NT2/D1 (cell line): ENCODE data around the gene PAQR9.

ENCODE experiments used
- DNase-seq: peaks from one replicate; pipeline ENCODE4 v3.0.0-alpha.2; 2011; ENCODE audit warnings: low read depth, low spot score
- H3K27me3 ChIP-seq: 2 replicates; pipeline ENCODE4 v1.6.0; 2011; ENCODE audit warnings: mild to moderate bottlenecking; ENCODE audit not compliant: insufficient read length, insufficient read depth
- H3K36me3 ChIP-seq: 2 replicates; pipeline ENCODE4 v1.6.1; 2011; ENCODE audit warnings: mild to moderate bottlenecking, low read length, mixed read lengths; ENCODE audit not compliant: insufficient read depth, insufficient read length
- H3K4me1 ChIP-seq: 2 replicates; pipeline ENCODE4 v1.5.1; 2011; ENCODE audit not compliant: insufficient read depth, insufficient read length
- H3K4me3 ChIP-seq: 2 replicates; pipeline ENCODE4 v1.5.1; 2011; ENCODE audit warnings: low read depth; ENCODE audit not compliant: insufficient read length
- H3K9ac ChIP-seq: 2 replicates; pipeline ENCODE4 v1.6.0; 2011; ENCODE audit warnings: low read depth; ENCODE audit not compliant: insufficient read length
- H3K9me3 ChIP-seq: 2 replicates; pipeline ENCODE4 v1.5.1; 2011; ENCODE audit warnings: mild to moderate bottlenecking, low read length; ENCODE audit not compliant: insufficient read depth
- SUZ12 ChIP-seq: IDR thresholded peaks from 2 replicates; pipeline ENCODE4 v1.6.1; 2011; ENCODE audit not compliant: insufficient read length, insufficient read depth; ENCODE audit errors: extremely low read depth
- YY1 ChIP-seq: IDR thresholded peaks from 2 replicates; pipeline ENCODE4 v1.6.1; 2011; ENCODE audit not compliant: insufficient read length, insufficient read depth
- ZNF274 ChIP-seq: IDR thresholded peaks from 2 replicates; pipeline ENCODE4 v1.6.1; 2011; ENCODE audit warnings: mild to moderate bottlenecking, low read depth, low read length

Gene PAQR9

DNA sequence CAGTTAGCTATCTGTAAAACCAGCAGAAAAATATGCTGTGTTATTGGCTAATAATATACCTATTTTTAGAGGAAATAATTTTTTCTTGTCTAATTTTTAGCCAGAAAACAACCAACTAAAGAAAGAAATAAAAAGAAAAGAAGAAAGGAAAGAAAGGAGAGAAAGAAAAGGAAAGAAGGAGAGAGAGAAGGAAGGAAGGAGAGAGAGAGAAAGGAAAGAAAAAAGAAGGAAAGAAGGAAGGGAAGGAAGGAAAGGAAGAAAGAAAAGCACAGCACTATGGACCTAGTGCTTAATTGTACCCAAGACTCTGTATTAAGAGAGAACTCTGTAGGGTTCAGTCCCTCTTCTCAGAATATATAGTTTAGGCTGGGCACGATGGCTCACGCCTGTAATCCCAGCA lies 3.3 kb upstream of the PAQR9 start:
- no peak overlapping the region for H3K9ac ChIP-seq
- peaks cover 7% of the 10 kb centered on the region for H3K4me1 ChIP-seq
- H3K4me3 ChIP-seq, result no peak overlapping the region
- DNase-seq, result no peak
- no peaks in the 10 kb centered on the region; the same call in 1 of the 2 replicates for H3K9me3 ChIP-seq
- TF ChIP-seq YY1, result no peak
- TF ChIP-seq ZNF274, result no peak
- TF ChIP-seq SUZ12, result no peak
- no peaks in the 10 kb centered on the region for H3K36me3 ChIP-seq
- H3K27me3 ChIP-seq, result peaks cover 27% of the 10 kb centered on the region

DNA sequence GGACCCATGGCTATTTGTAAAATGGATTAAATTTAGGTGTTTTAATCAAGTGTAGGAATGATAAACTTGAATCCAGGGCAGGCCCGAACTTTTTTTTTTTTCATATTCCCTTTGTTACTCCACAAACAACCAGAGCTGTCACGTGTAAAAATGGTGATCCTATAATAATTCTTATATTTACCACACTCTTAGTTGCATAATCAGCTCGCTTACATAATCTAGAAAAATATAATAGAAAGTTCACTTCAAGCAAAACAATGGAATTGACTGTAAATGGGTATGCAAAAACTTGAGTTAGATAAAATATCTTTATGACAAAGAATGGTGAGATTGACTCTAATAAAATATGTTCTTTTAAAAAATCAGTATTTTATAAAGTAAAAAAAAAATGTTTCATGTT lies 2.1 kb upstream of the PAQR9 start:
- no peak for DNase-seq
- H3K36me3 ChIP-seq, result no peaks in the 10 kb centered on the region
- peaks cover 7% of the 10 kb centered on the region for H3K4me1 ChIP-seq
- H3K27me3 ChIP-seq, result peaks cover 27% of the 10 kb centered on the region
- TF ChIP-seq YY1 (no peak), SUZ12 (no peak), ZNF274 (no peak)
- no peaks in the 10 kb centered on the region; the same call in 1 of the 2 replicates for H3K9me3 ChIP-seq
- H3K9ac ChIP-seq, result no peak overlapping the region
- H3K4me3 ChIP-seq, result no peak overlapping the region

DNA sequence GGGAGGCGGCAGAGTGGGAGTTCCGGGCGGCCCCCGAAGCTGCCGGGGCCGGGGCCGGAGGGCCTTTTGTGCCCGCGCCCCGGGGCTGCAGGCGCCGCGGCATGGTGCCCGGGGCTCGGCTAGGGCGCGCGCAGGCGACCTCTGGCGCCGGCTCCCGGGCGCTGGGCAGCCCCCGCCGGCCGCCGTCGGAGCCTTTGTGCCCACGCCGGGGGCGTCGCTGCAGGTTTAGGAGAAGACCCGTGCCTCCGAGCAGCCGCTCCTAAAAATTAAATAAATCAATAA lies 299 bp downstream of the PAQR9 start:
- Histone ChIP-seq H3K4me1 (peaks cover 7% of the 10 kb centered on the region), H3K9ac (peak overlapping the region; percentile 77)

DNA sequence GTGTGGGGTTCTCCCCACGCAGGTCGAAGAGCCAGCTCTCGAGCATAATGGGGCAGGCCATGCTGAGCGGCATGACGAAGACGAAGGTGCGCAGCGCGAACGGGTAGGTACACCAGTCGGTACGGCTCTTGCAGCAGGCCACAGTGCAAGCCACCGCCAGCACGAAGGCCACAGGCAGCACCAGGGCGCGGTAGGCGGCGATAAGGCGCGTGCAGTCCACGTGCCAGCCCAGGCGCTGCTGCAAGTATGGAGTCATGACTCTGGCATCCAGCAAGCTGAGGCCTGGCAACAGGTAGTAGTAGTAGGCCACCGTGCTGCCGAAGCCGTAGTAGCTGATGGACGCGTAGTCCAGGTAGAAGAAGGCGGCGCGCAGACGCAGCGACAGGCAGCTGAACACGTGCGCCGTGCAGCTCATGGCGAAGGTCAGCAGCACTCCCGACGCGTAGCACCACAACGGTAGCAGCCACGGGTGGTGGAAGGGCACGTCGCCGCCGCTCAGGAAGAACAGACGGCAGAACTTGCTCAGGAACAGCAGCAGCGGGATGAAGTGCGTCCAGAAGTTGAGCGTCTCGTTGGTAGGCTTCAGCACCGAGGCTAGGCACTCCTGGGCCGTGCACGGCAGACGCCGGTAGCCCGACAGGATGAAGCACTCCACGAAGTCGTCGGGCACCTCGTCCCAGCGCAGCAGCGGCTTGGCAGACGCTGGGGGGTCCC lies 797 bp downstream of the PAQR9 start:
- Histone ChIP-seq H3K4me3 (peak overlapping the region; percentile 68), H3K27me3 (peaks cover 27% of the 10 kb centered on the region)

More for the DNA sequence above, 299 bp downstream of the PAQR9 start:
- H3K36me3 ChIP-seq, result no peaks in the 10 kb centered on the region
- peak overlapping the region; percentile 68 for H3K4me3 ChIP-seq
- no peak for DNase-seq
- H3K27me3 ChIP-seq, result peaks cover 27% of the 10 kb centered on the region
- TF ChIP-seq ZNF274 (no peak), YY1 (no peak), SUZ12 (no peak)
- H3K9me3 ChIP-seq, result no peaks in the 10 kb centered on the region; the same call in 1 of the 2 replicates

DNA sequence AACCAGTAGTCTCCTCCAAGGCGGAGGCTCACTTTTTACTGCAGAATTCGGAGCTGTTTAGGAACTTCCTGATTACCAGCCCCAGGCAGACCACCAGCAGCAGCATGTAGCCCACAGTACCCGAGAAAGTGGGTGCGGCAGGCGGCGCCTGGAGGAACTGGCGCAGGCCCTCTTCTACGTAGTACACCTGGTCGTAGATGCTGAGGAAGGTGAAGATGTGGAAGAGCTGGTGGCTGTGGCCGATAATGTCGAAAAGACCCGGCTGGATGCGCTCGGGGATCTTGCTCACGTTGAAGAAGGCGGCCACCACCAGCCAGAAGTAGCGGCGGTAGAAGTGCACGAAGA lies 1.3 kb downstream of the PAQR9 start:
- peaks cover 7% of the 10 kb centered on the region for H3K4me1 ChIP-seq
- DNase-seq, result no peak
- H3K36me3 ChIP-seq, result no peaks in the 10 kb centered on the region
- H3K9me3 ChIP-seq, result no peaks in the 10 kb centered on the region; the same call in 1 of the 2 replicates
- H3K27me3 ChIP-seq, result peaks cover 27% of the 10 kb centered on the region
- TF ChIP-seq YY1 (no peak), ZNF274 (no peak), SUZ12 (no peak)
- no peak overlapping the region for H3K9ac ChIP-seq
- no peak overlapping the region for H3K4me3 ChIP-seq

More for the DNA sequence above, 797 bp downstream of the PAQR9 start:
- no peaks in the 10 kb centered on the region for H3K36me3 ChIP-seq
- H3K9me3 ChIP-seq, result no peaks in the 10 kb centered on the region; the same call in 1 of the 2 replicates
- DNase-seq, result no peak
- peak overlapping the region; percentile 71 for H3K9ac ChIP-seq
- peaks cover 7% of the 10 kb centered on the region for H3K4me1 ChIP-seq
- TF ChIP-seq SUZ12, result no peak
- TF ChIP-seq ZNF274, result no peak
- TF ChIP-seq YY1, result no peak

DNA sequence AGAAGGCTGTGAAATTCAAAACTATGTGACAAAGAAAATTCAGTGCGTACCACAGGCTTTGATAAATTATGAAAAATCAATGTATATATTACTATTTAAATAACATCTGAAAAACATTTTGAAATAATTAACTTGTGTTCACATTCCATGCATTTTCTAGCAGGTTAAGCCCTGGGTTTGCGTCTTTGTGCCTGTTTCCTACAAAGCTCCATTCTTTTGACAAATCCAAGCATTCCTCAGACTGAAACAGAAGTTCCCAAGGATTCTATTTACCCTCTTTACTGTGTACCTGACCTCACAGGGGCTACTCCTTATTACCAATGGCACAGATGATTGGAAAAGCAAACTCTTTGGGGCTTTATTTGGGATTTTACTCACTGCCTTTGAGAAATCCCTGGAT lies 1.9 kb downstream of the PAQR9 start:
- H3K9me3 ChIP-seq, result no peaks in the 10 kb centered on the region; the same call in 1 of the 2 replicates
- H3K4me3 ChIP-seq, result no peak overlapping the region
- TF ChIP-seq ZNF274, result no peak
- TF ChIP-seq SUZ12, result no peak
- TF ChIP-seq YY1, result no peak
- peaks cover 7% of the 10 kb centered on the region for H3K4me1 ChIP-seq
- peaks cover 27% of the 10 kb centered on the region for H3K27me3 ChIP-seq
- no peak for DNase-seq
- no peaks in the 10 kb centered on the region for H3K36me3 ChIP-seq
- no peak overlapping the region for H3K9ac ChIP-seq

DNA sequence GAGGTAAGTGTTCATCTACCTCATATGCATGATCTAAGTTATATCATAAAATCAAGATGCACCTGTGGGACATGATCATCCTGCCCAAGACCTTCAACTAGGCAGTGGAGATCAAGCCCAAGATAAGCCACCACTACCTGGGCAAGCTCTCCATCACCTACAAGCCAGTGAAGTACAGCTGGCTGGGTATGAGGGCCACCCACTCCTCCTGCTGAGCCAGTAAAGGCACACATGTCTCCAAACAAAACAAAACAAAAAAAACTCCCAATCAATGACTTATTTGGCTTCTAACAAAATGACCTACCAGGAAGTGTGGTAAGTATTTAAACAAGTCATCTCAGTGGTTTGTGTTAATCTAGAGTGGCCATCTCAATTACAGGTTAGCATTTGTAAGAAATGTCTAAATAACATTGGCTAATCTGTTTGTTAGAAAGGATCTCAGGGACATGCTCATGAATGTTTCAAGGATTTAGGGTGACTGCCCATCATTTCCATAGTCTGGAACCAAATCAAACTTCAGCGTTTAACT lies 3.1 kb downstream of the PAQR9 start:
- DNase-seq, result no peak
- TF ChIP-seq ZNF274 (no peak), YY1 (no peak), SUZ12 (no peak)
- no peak overlapping the region for H3K9ac ChIP-seq
- H3K36me3 ChIP-seq, result no peaks in the 10 kb centered on the region
- peaks cover 7% of the 10 kb centered on the region for H3K4me1 ChIP-seq
- peaks cover 27% of the 10 kb centered on the region for H3K27me3 ChIP-seq
- H3K9me3 ChIP-seq, result no peaks in the 10 kb centered on the region; the same call in 1 of the 2 replicates
- H3K4me3 ChIP-seq, result no peak overlapping the region
